Measurements from ENCODE around the gene NEK6. TPM values are rescaled to one million over a fixed set of nuclear protein-coding genes. Genes with fewer than 3 reads are reported as not detected.
A peak's percentile ranks its signal among the peaks of the same experiment; 100 is the strongest.

NEK6 gene
- total RNA-seq, 1 donor from 2014 or later, result 24.9 TPM

- no peak for DNase-seq (ENCODE audit: low spot score)
These were observed 4.2 kb downstream of the NEK6 start for GRCh38 chr9:124261736-124262648.

- no peak for DNase-seq (ENCODE audit: low spot score)
These were observed 4.9 kb downstream of the NEK6 start for GRCh38 chr9:124262649-124262972.

- DNase-seq (ENCODE audit: low spot score), result no peak
These were observed 5.5 kb downstream of the NEK6 start for GRCh38 chr9:124263213-124263612.

- no peak for DNase-seq (ENCODE audit: low spot score)
These were observed 6.2 kb downstream of the NEK6 start for GRCh38 chr9:124263800-124264426.

GRCh38 chr9:124264823-124265233 is 7.1 kb downstream of the NEK6 start:
- no peak for DNase-seq (ENCODE audit: low spot score)

GRCh38 chr9:124265551-124265950 is 7.8 kb downstream of the NEK6 start:
- DNase-seq (ENCODE audit: low spot score), result no peak

GRCh38 chr9:124266139-124266825 is 8.5 kb downstream of the NEK6 start:
- no peak for DNase-seq (ENCODE audit: low spot score)

- DNase-seq (ENCODE audit: low spot score), result no peak
These were observed 9.1 kb downstream of the NEK6 start for GRCh38 chr9:124266826-124267201.

- DNase-seq (ENCODE audit: low spot score), result peak; percentile 76
These were observed 9.6 kb downstream of the NEK6 start for GRCh38 chr9:124267271-124267807.

- DNase-seq (ENCODE audit: low spot score), result no peak
These were observed 10.5 kb downstream of the NEK6 start for GRCh38 chr9:124268248-124268647.

- DNase-seq (ENCODE audit: low spot score), result no peak
These were observed 10.9 kb downstream of the NEK6 start for GRCh38 chr9:124268661-124269060.

- DNase-seq (ENCODE audit: low spot score), result no peak
These were observed 11.8 kb downstream of the NEK6 start for GRCh38 chr9:124269556-124269955.

GRCh38 chr9:124270504-124271335 is 13.0 kb downstream of the NEK6 start:
- DNase-seq (ENCODE audit: low spot score), result no peak

- no peak for DNase-seq (ENCODE audit: low spot score)
These were observed 13.9 kb downstream of the NEK6 start for GRCh38 chr9:124271660-124272059.

GRCh38 chr9:124272118-124272517 is 14.4 kb downstream of the NEK6 start:
- DNase-seq (ENCODE audit: low spot score), result no peak

GRCh38 chr9:124272979-124273378 is 15.2 kb downstream of the NEK6 start:
- no peak for DNase-seq (ENCODE audit: low spot score)

- no peak for DNase-seq (ENCODE audit: low spot score)
These were observed 15.8 kb downstream of the NEK6 start for GRCh38 chr9:124273427-124274160.

GRCh38 chr9:124274226-124274625 is 16.5 kb downstream of the NEK6 start:
- DNase-seq (ENCODE audit: low spot score), result no peak

- DNase-seq (ENCODE audit: low spot score), result no peak
These were observed 17.0 kb downstream of the NEK6 start for GRCh38 chr9:124274738-124275137.

- DNase-seq (ENCODE audit: low spot score), result no peak
These were observed 19.7 kb downstream of the NEK6 start for GRCh38 chr9:124277420-124277819.

- no peak for DNase-seq (ENCODE audit: low spot score)
These were observed 20.3 kb downstream of the NEK6 start for GRCh38 chr9:124278054-124278540.

All from ureter (tissue), 1 donor.